H9 (cell line): ENCODE results near the gene SMIM34. TPM values are rescaled to one million over a fixed set of nuclear protein-coding genes. Genes with fewer than 3 reads are reported as not detected.
"Not testable (repeated sequence)": the region's sequence is repeated elsewhere in the genome, so short reads cannot be mapped to it uniquely, and the experiment has no call there.

Source experiments
- DNase-seq: peaks from one replicate; pipeline ENCODE4 v3.0.0-alpha.2; 2017
- H2AFZ ChIP-seq: one replicate; pipeline ENCODE4 v1.6.1; 2013; ENCODE audit warnings: mild to moderate bottlenecking, low read length, control low read depth, moderate library complexity
- H2AK5ac ChIP-seq: 2 replicates; pipeline ENCODE4 v1.6.1; 2013; ENCODE audit warnings: low read length, control low read depth, mixed read lengths; ENCODE audit not compliant: insufficient read length
- H2BK120ac ChIP-seq: one replicate; pipeline ENCODE4 v1.6.1; 2013; ENCODE audit warnings: low read depth, mild to moderate bottlenecking, low read length, control low read depth, inconsistent platforms; ENCODE audit not compliant: poor library complexity, severe bottlenecking
- H2BK12ac ChIP-seq: 2 replicates; pipeline ENCODE4 v1.6.1; 2013; ENCODE audit warnings: low read length, control low read depth, mixed read lengths, low read depth; ENCODE audit not compliant: insufficient read length
- H2BK15ac ChIP-seq: 2 replicates; pipeline ENCODE4 v1.6.1; 2013; ENCODE audit warnings: low read depth, low read length, control low read depth
- H2BK20ac ChIP-seq: one replicate; pipeline ENCODE4 v1.6.1; 2013; ENCODE audit warnings: low read depth, mild to moderate bottlenecking, low read length, control low read depth, inconsistent platforms; ENCODE audit not compliant: poor library complexity, severe bottlenecking
- H2BK5ac ChIP-seq: 2 replicates; pipeline ENCODE4 v1.6.1; 2013; ENCODE audit warnings: low read length, control low read depth, mixed read lengths; ENCODE audit not compliant: insufficient read length
- H3K14ac ChIP-seq: 2 replicates; pipeline ENCODE4 v1.6.1; 2013; ENCODE audit warnings: low read length, control low read depth; ENCODE audit not compliant: insufficient read depth
- H3K18ac ChIP-seq: 2 replicates; pipeline ENCODE4 v1.6.1; 2013; ENCODE audit warnings: low read depth, mild to moderate bottlenecking, mixed read lengths, low read length, control low read depth; ENCODE audit not compliant: insufficient read length
- H3K23ac ChIP-seq: 2 replicates; pipeline ENCODE4 v1.6.1; 2013; ENCODE audit warnings: low read length, control low read depth, mixed read lengths, low read depth; ENCODE audit not compliant: insufficient read length
- H3K23me2 ChIP-seq: 2 replicates; pipeline ENCODE4 v1.6.1; 2013; ENCODE audit warnings: low read depth, mild to moderate bottlenecking, mixed read lengths, low read length, control low read depth; ENCODE audit not compliant: insufficient read length, poor library complexity, severe bottlenecking
- H3K27ac ChIP-seq: 2 replicates; pipeline ENCODE4 v1.5.1; 2013; ENCODE audit warnings: low read length, control low read depth, mixed read lengths, low read depth; ENCODE audit not compliant: insufficient read length
- H3K27me3 ChIP-seq: 2 replicates; pipeline ENCODE4 v1.6.1; 2013; ENCODE audit warnings: low read length, control low read depth, inconsistent platforms; ENCODE audit not compliant: insufficient read depth
- H3K4ac ChIP-seq: 2 replicates; pipeline ENCODE4 v1.6.1; 2013; ENCODE audit warnings: low read depth, mild to moderate bottlenecking, control low read depth, inconsistent platforms, low read length, moderate library complexity
- H3K4me1 ChIP-seq: 2 replicates; pipeline ENCODE4 v1.6.1; 2013; ENCODE audit warnings: low read length, control low read depth, inconsistent platforms; ENCODE audit not compliant: insufficient read depth
- H3K4me2 ChIP-seq: 2 replicates; pipeline ENCODE4 v1.6.1; 2013; ENCODE audit warnings: low read length, control low read depth, mixed read lengths; ENCODE audit not compliant: insufficient read length, insufficient read depth
- H3K56ac ChIP-seq: 2 replicates; pipeline ENCODE4 v1.6.1; 2013; ENCODE audit warnings: low read depth, mild to moderate bottlenecking, mixed read lengths, low read length, control low read depth; ENCODE audit not compliant: insufficient read length
- H3K79me1 ChIP-seq: 2 replicates; pipeline ENCODE4 v1.6.1; 2013; ENCODE audit warnings: low read depth, mild to moderate bottlenecking, moderate library complexity, low read length, control low read depth, inconsistent platforms; ENCODE audit not compliant: insufficient read depth, poor library complexity, severe bottlenecking
- H3K79me2 ChIP-seq: 2 replicates; pipeline ENCODE4 v1.6.1; 2013; ENCODE audit warnings: low read length, control low read depth, inconsistent platforms; ENCODE audit not compliant: insufficient read depth
- H3K9ac ChIP-seq: 2 replicates; pipeline ENCODE4 v1.6.1; 2013; ENCODE audit warnings: low read length, control low read depth, mixed read lengths; ENCODE audit not compliant: insufficient read length; ENCODE audit errors: extremely low read depth
- H3K9me3 ChIP-seq: one replicate; pipeline ENCODE4 v1.6.1; 2013; ENCODE audit warnings: low read depth, low read length, inconsistent platforms; ENCODE audit not compliant: control insufficient read depth
- H3T11ph ChIP-seq: one replicate; pipeline ENCODE4 v1.6.1; 2013; ENCODE audit warnings: mild to moderate bottlenecking, low read length, control low read depth, inconsistent platforms
- H4K20me1 ChIP-seq: one replicate; pipeline ENCODE4 v1.6.1; 2013; ENCODE audit not compliant: control insufficient read depth, insufficient read length, insufficient read depth
- H4K5ac ChIP-seq: 2 replicates; pipeline ENCODE4 v1.6.1; 2013; ENCODE audit warnings: low read depth, mild to moderate bottlenecking, mixed read lengths, low read length, control low read depth; ENCODE audit not compliant: insufficient read length
- H4K8ac ChIP-seq: replicated peaks from 2 replicates; pipeline ENCODE4 v1.6.1; 2013; ENCODE audit warnings: low read length, control low read depth, mixed read lengths, low read depth; ENCODE audit not compliant: insufficient read length
- H4K91ac ChIP-seq: 2 replicates; pipeline ENCODE4 v1.6.1; 2013; ENCODE audit warnings: low read depth, mild to moderate bottlenecking, moderate library complexity, mixed read lengths, low read length, control low read depth; ENCODE audit not compliant: insufficient read length
- H3K27ac Mint-ChIP-seq, 3 experiments: 2 replicates in 2 of 3; 3 replicates in 1 of 3; pipeline ENCODE4 v1.8.0; 2020 to 2021; ENCODE audit warnings: mixed read lengths in 3 of 3, mild to moderate bottlenecking in 1 of 3, moderate library complexity in 1 of 3
- H3K27me3 Mint-ChIP-seq: 2 replicates; pipeline ENCODE4 v1.8.0; 2021; ENCODE audit warnings: low read depth, mild to moderate bottlenecking, moderate library complexity, mixed read lengths
- H3K36me3 Mint-ChIP-seq, 3 experiments: 2 replicates in 2 of 3; 3 replicates in 1 of 3; pipeline ENCODE4 v1.8.0; 2020 to 2021; ENCODE audit warnings: low read depth in 3 of 3, mixed read lengths in 3 of 3; ENCODE audit not compliant: insufficient read depth in 1 of 3
- H3K4me1 Mint-ChIP-seq, 2 experiments: 2 replicates each; pipeline ENCODE4 v1.8.0; 2020; ENCODE audit warnings: mixed read lengths in 2 of 2
- H3K4me3 Mint-ChIP-seq, 2 experiments: 2 replicates in 1 of 2; 3 replicates in 1 of 2; pipeline ENCODE4 v1.8.0; 2020 to 2021; ENCODE audit warnings: mild to moderate bottlenecking in 2 of 2, mixed read lengths in 2 of 2, moderate library complexity in 1 of 2
- H3K9me3 Mint-ChIP-seq, 2 experiments: 2 replicates in 1 of 2; 3 replicates in 1 of 2; pipeline ENCODE4 v1.8.0; 2020; ENCODE audit warnings: mild to moderate bottlenecking in 2 of 2, mixed read lengths in 2 of 2, moderate library complexity in 1 of 2
- WGBS: extraction: QIAGEN DNeasy Blood & Tissue Kit; methylation state at CpG from one replicate; pipeline ENCODE4 v1.1.7; 2013; ENCODE audit warnings: missing lambda C conversion rate, low lambda C conversion rate, mixed read lengths; ENCODE audit not compliant: insufficient read length; ENCODE audit errors: extremely low coverage; 5-methylcytosine and 5-hydroxymethylcytosine counted together
- total RNA-seq: library from RNA; stranded (reverse); gene quantifications from 2 replicates; pipeline ENCODE4 v1.2.1, GENCODE V29; 2021

SMIM34 gene
- total RNA-seq, 1 experiment from 2014 or later, result not detected

GRCh38 chr21:34404742-34405141, 19.0 kb downstream of the SMIM34 start:
- H3K9ac ChIP-seq, H3K27ac Mint-ChIP-seq, H3K79me2 ChIP-seq, H3K56ac ChIP-seq, H3K4me2 ChIP-seq, H3K27me3 Mint-ChIP-seq, H2BK120ac ChIP-seq, H3K4me3 Mint-ChIP-seq, H3K23ac ChIP-seq, H3K23me2 ChIP-seq, H4K20me1 ChIP-seq, DNase-seq, H3K9me3 Mint-ChIP-seq, H4K5ac ChIP-seq, H3K9me3 ChIP-seq, H3K27ac ChIP-seq, H4K8ac ChIP-seq, H2BK15ac ChIP-seq, H3T11ph ChIP-seq, H3K27me3 ChIP-seq, H4K91ac ChIP-seq, H3K14ac ChIP-seq, H3K79me1 ChIP-seq, H3K18ac ChIP-seq, H3K4me1 Mint-ChIP-seq, H2BK12ac ChIP-seq, H3K4me1 ChIP-seq, H3K4ac ChIP-seq, H2AFZ ChIP-seq, H3K36me3 Mint-ChIP-seq, H2BK20ac ChIP-seq, H2AK5ac ChIP-seq, H2BK5ac ChIP-seq: not testable (repeated sequence)
- no CpG with 5 or more reads among the region's 5 CpGs for WGBS

- not testable (repeated sequence) for H2AK5ac ChIP-seq, DNase-seq, H3K18ac ChIP-seq, H3K14ac ChIP-seq, H2BK15ac ChIP-seq, H2BK5ac ChIP-seq, H2BK12ac ChIP-seq, H2BK20ac ChIP-seq, H3K36me3 Mint-ChIP-seq, H3K56ac ChIP-seq, H3K4me1 ChIP-seq, H3T11ph ChIP-seq, H3K27ac Mint-ChIP-seq, H3K23me2 ChIP-seq, H4K5ac ChIP-seq, H3K27ac ChIP-seq, H3K4me1 Mint-ChIP-seq, H3K27me3 ChIP-seq, H3K4ac ChIP-seq, H3K27me3 Mint-ChIP-seq, H3K23ac ChIP-seq, H2BK120ac ChIP-seq, H3K9me3 Mint-ChIP-seq, H3K4me3 Mint-ChIP-seq, H3K9me3 ChIP-seq, H3K79me1 ChIP-seq, H4K91ac ChIP-seq, H2AFZ ChIP-seq, H3K9ac ChIP-seq, H3K4me2 ChIP-seq, H4K8ac ChIP-seq, H3K79me2 ChIP-seq, H4K20me1 ChIP-seq
- no CpG with 5 or more reads among the region's 5 CpGs for WGBS
These were observed 23.2 kb downstream of the SMIM34 start for GRCh38 chr21:34400522-34400921.
